H9 (cell line): ENCODE measurements around the gene ACVR1B. TPM values are rescaled to one million over a fixed set of nuclear protein-coding genes. Genes with fewer than 3 reads are reported as not detected.

Source experiments
- DNase-seq: peaks from one replicate; pipeline ENCODE4 v3.0.0-alpha.2; 2017
- H2AFZ ChIP-seq: one replicate; pipeline ENCODE4 v1.6.1; 2013; ENCODE audit warnings: mild to moderate bottlenecking, low read length, control low read depth, moderate library complexity
- H2AK5ac ChIP-seq: 2 replicates; pipeline ENCODE4 v1.6.1; 2013; ENCODE audit warnings: low read length, control low read depth, mixed read lengths; ENCODE audit not compliant: insufficient read length
- H2BK120ac ChIP-seq: one replicate; pipeline ENCODE4 v1.6.1; 2013; ENCODE audit warnings: low read depth, mild to moderate bottlenecking, low read length, control low read depth, inconsistent platforms; ENCODE audit not compliant: poor library complexity, severe bottlenecking
- H2BK12ac ChIP-seq: 2 replicates; pipeline ENCODE4 v1.6.1; 2013; ENCODE audit warnings: low read length, control low read depth, mixed read lengths, low read depth; ENCODE audit not compliant: insufficient read length
- H2BK15ac ChIP-seq: 2 replicates; pipeline ENCODE4 v1.6.1; 2013; ENCODE audit warnings: low read depth, low read length, control low read depth
- H2BK20ac ChIP-seq: one replicate; pipeline ENCODE4 v1.6.1; 2013; ENCODE audit warnings: low read depth, mild to moderate bottlenecking, low read length, control low read depth, inconsistent platforms; ENCODE audit not compliant: poor library complexity, severe bottlenecking
- H2BK5ac ChIP-seq: 2 replicates; pipeline ENCODE4 v1.6.1; 2013; ENCODE audit warnings: low read length, control low read depth, mixed read lengths; ENCODE audit not compliant: insufficient read length
- H3K14ac ChIP-seq: 2 replicates; pipeline ENCODE4 v1.6.1; 2013; ENCODE audit warnings: low read length, control low read depth; ENCODE audit not compliant: insufficient read depth
- H3K18ac ChIP-seq: 2 replicates; pipeline ENCODE4 v1.6.1; 2013; ENCODE audit warnings: low read depth, mild to moderate bottlenecking, mixed read lengths, low read length, control low read depth; ENCODE audit not compliant: insufficient read length
- H3K23ac ChIP-seq: 2 replicates; pipeline ENCODE4 v1.6.1; 2013; ENCODE audit warnings: low read length, control low read depth, mixed read lengths, low read depth; ENCODE audit not compliant: insufficient read length
- H3K23me2 ChIP-seq: 2 replicates; pipeline ENCODE4 v1.6.1; 2013; ENCODE audit warnings: low read depth, mild to moderate bottlenecking, mixed read lengths, low read length, control low read depth; ENCODE audit not compliant: insufficient read length, poor library complexity, severe bottlenecking
- H3K27ac ChIP-seq: 2 replicates; pipeline ENCODE4 v1.5.1; 2013; ENCODE audit warnings: low read length, control low read depth, mixed read lengths, low read depth; ENCODE audit not compliant: insufficient read length
- H3K27me3 ChIP-seq: 2 replicates; pipeline ENCODE4 v1.6.1; 2013; ENCODE audit warnings: low read length, control low read depth, inconsistent platforms; ENCODE audit not compliant: insufficient read depth
- H3K4ac ChIP-seq: 2 replicates; pipeline ENCODE4 v1.6.1; 2013; ENCODE audit warnings: low read depth, mild to moderate bottlenecking, control low read depth, inconsistent platforms, low read length, moderate library complexity
- H3K4me1 ChIP-seq: 2 replicates; pipeline ENCODE4 v1.6.1; 2013; ENCODE audit warnings: low read length, control low read depth, inconsistent platforms; ENCODE audit not compliant: insufficient read depth
- H3K4me2 ChIP-seq: 2 replicates; pipeline ENCODE4 v1.6.1; 2013; ENCODE audit warnings: low read length, control low read depth, mixed read lengths; ENCODE audit not compliant: insufficient read length, insufficient read depth
- H3K56ac ChIP-seq: 2 replicates; pipeline ENCODE4 v1.6.1; 2013; ENCODE audit warnings: low read depth, mild to moderate bottlenecking, mixed read lengths, low read length, control low read depth; ENCODE audit not compliant: insufficient read length
- H3K79me1 ChIP-seq: 2 replicates; pipeline ENCODE4 v1.6.1; 2013; ENCODE audit warnings: low read depth, mild to moderate bottlenecking, moderate library complexity, low read length, control low read depth, inconsistent platforms; ENCODE audit not compliant: insufficient read depth, poor library complexity, severe bottlenecking
- H3K79me2 ChIP-seq: 2 replicates; pipeline ENCODE4 v1.6.1; 2013; ENCODE audit warnings: low read length, control low read depth, inconsistent platforms; ENCODE audit not compliant: insufficient read depth
- H3K9ac ChIP-seq: 2 replicates; pipeline ENCODE4 v1.6.1; 2013; ENCODE audit warnings: low read length, control low read depth, mixed read lengths; ENCODE audit not compliant: insufficient read length; ENCODE audit errors: extremely low read depth
- H3K9me3 ChIP-seq: one replicate; pipeline ENCODE4 v1.6.1; 2013; ENCODE audit warnings: low read depth, low read length, inconsistent platforms; ENCODE audit not compliant: control insufficient read depth
- H3T11ph ChIP-seq: one replicate; pipeline ENCODE4 v1.6.1; 2013; ENCODE audit warnings: mild to moderate bottlenecking, low read length, control low read depth, inconsistent platforms
- H4K20me1 ChIP-seq: one replicate; pipeline ENCODE4 v1.6.1; 2013; ENCODE audit not compliant: control insufficient read depth, insufficient read length, insufficient read depth
- H4K5ac ChIP-seq: 2 replicates; pipeline ENCODE4 v1.6.1; 2013; ENCODE audit warnings: low read depth, mild to moderate bottlenecking, mixed read lengths, low read length, control low read depth; ENCODE audit not compliant: insufficient read length
- H4K8ac ChIP-seq: replicated peaks from 2 replicates; pipeline ENCODE4 v1.6.1; 2013; ENCODE audit warnings: low read length, control low read depth, mixed read lengths, low read depth; ENCODE audit not compliant: insufficient read length
- H4K91ac ChIP-seq: 2 replicates; pipeline ENCODE4 v1.6.1; 2013; ENCODE audit warnings: low read depth, mild to moderate bottlenecking, moderate library complexity, mixed read lengths, low read length, control low read depth; ENCODE audit not compliant: insufficient read length
- H3K27ac Mint-ChIP-seq, 3 experiments: 2 replicates in 2 of 3; 3 replicates in 1 of 3; pipeline ENCODE4 v1.8.0; 2020 to 2021; ENCODE audit warnings: mixed read lengths in 3 of 3, mild to moderate bottlenecking in 1 of 3, moderate library complexity in 1 of 3
- H3K27me3 Mint-ChIP-seq: 2 replicates; pipeline ENCODE4 v1.8.0; 2021; ENCODE audit warnings: low read depth, mild to moderate bottlenecking, moderate library complexity, mixed read lengths
- H3K36me3 Mint-ChIP-seq, 3 experiments: 2 replicates in 2 of 3; 3 replicates in 1 of 3; pipeline ENCODE4 v1.8.0; 2020 to 2021; ENCODE audit warnings: low read depth in 3 of 3, mixed read lengths in 3 of 3; ENCODE audit not compliant: insufficient read depth in 1 of 3
- H3K4me1 Mint-ChIP-seq, 2 experiments: 2 replicates each; pipeline ENCODE4 v1.8.0; 2020; ENCODE audit warnings: mixed read lengths in 2 of 2
- H3K4me3 Mint-ChIP-seq, 2 experiments: 2 replicates in 1 of 2; 3 replicates in 1 of 2; pipeline ENCODE4 v1.8.0; 2020 to 2021; ENCODE audit warnings: mild to moderate bottlenecking in 2 of 2, mixed read lengths in 2 of 2, moderate library complexity in 1 of 2
- H3K9me3 Mint-ChIP-seq, 2 experiments: 2 replicates in 1 of 2; 3 replicates in 1 of 2; pipeline ENCODE4 v1.8.0; 2020; ENCODE audit warnings: mild to moderate bottlenecking in 2 of 2, mixed read lengths in 2 of 2, moderate library complexity in 1 of 2
- CTCF ChIP-seq: fragments of 200-600 bp; sonication (generic); conservative IDR thresholded peaks from 3 replicates; pipeline ENCODE4 v1.8.0; 2021; ENCODE audit warnings: antibody characterized with exemption, mild to moderate bottlenecking
- WGBS: extraction: QIAGEN DNeasy Blood & Tissue Kit; methylation state at CpG from one replicate; pipeline ENCODE4 v1.1.7; 2013; ENCODE audit warnings: missing lambda C conversion rate, low lambda C conversion rate, mixed read lengths; ENCODE audit not compliant: insufficient read length; ENCODE audit errors: extremely low coverage; 5-methylcytosine and 5-hydroxymethylcytosine counted together
- total RNA-seq: library from RNA; stranded (reverse); gene quantifications from 2 replicates; pipeline ENCODE4 v1.2.1, GENCODE V29; 2021

The ACVR1B gene
- total RNA-seq, 1 experiment from 2014 or later, result 16.3 TPM

- H3K27me3 Mint-ChIP-seq, result peaks cover 34% of the 10 kb centered on the region
- Histone ChIP-seq H3K4me2 (no peak overlapping the region), H3K9ac (no peak overlapping the region)
Measured at GRCh38 chr12:52029685-52030084, 78.2 kb downstream of the ACVR1B start.

More at GRCh38 chr12:52029685-52030084, 78.2 kb downstream of the ACVR1B start:
- Histone ChIP-seq H3K79me1 (no peaks in the 10 kb centered on the region), H3K79me2 (no peaks in the 10 kb centered on the region), H3K56ac (no peak overlapping the region), H3K27ac (no peak overlapping the region), H4K20me1 (no peaks in the 10 kb centered on the region), H3K14ac (peak overlapping the region; percentile 84; the same call in 1 of the 2 replicates), H2BK120ac (no peak overlapping the region), H3K18ac (peak overlapping the region; percentile 54), H3K4me1 (peaks cover 2% of the 10 kb centered on the region; the same call in 1 of the 2 replicates), H3K4ac (no peak overlapping the region; the same call in 1 of the 2 replicates), H2AK5ac (no peak overlapping the region), H4K91ac (no peak overlapping the region), H3K9me3 (no peaks in the 10 kb centered on the region), H2AFZ (no peak overlapping the region), H2BK15ac (no peak overlapping the region), H4K5ac (no peak overlapping the region), H4K8ac (no peak overlapping the region), H3K23me2 (peaks cover 6% of the 10 kb centered on the region), H2BK20ac (no peak overlapping the region), H3T11ph (no peak overlapping the region), H2BK12ac (no peak overlapping the region), H3K23ac (no peak overlapping the region), H3K27me3 (no peaks in the 10 kb centered on the region; the same call in 1 of the 2 replicates), H2BK5ac (no peak overlapping the region)
- Mint-ChIP-seq H3K36me3 (no peaks in the 10 kb centered on the region; a peak in 1 of 7 replicates), H3K4me3 (no peak overlapping the region; a peak in 1 of 5 replicates), H3K4me1 (peaks cover 26 to 41% of the 10 kb centered on the region in 2 experiments), H3K27ac (peak overlapping the region in 2 of 3 experiments; percentile 51 to 77; a peak in 3 of 7 replicates), H3K9me3 (no peaks in the 10 kb centered on the region; a peak in 1 of 5 replicates)
- WGBS, result no CpG with 5 or more reads among the region's 4 CpGs
- TF ChIP-seq CTCF, result no peak
- peak; percentile 95 for DNase-seq
